HG03108 (cell line): ENCODE results near the gene ACBD6.

Experiments used
- ATAC-seq: cut with Tn5 transposase; IDR thresholded peaks from one replicate; pipeline ENCODE4 v1.9.1; 2021; ENCODE audit warnings: moderate library complexity; ENCODE audit not compliant: unreplicated experiment

The ACBD6 gene

DNA sequence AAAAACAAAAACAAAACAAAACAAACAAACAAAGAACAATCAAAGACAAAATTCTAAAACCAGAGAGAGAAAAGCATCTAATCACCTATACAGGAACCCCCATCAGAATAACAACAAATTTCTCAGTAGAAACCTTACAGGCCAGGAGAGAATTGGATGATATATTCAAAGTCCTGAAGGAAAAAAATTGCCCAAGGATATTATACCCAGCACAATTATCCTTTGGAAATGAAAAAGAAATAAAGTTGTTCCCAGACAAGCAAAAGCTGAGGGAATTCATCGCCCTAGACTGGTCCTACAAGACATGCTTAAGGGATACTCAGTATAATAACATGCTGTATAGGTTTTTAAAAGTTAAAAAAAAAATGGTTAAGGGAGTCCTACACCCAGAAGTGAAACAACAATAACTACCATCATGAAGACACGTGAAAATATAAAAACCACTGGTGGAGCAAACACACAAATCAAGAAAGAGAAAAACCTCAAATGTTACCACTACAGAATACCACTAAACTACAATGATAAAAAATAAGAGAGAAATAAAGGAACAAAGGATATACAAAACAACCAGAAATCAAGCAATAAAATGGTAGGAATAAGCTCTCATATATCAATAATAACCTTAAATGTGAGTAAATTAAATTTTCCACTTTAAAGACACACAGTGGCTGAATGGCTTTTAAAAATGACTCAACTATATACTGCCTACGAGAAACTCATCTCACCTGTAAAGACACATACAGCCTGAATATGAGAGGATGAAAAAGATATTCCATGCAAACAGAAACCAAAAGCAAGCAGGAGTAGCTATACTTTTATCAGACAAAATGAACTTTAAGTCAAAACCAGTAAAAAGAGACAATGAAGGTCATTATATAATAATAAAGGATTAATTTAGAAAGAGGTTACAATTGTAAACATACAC is 121.9 kb downstream of the ACBD6 start:
- ATAC-seq, result no peak

GRCh38 chr1:180376800-180377199 is 125.6 kb downstream of the ACBD6 start:
- ATAC-seq, result no peak

DNA sequence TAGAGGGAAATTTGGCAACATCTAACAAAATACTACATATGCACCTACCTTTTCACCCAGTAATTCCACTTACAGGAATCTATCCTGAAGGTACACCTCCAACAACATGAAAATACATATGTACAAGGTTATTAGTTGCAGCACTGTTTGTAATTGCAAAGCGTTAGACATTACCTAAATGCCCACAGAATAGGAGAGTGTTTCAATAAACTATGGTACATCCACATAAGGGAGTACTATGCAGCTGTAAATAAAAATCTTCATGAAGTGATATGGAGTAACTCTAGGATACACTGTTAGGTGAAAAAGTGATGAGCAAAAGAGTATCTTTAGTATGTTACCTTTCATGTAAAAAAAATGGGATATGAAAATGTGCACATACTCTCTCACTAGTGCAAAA is 126.1 kb downstream of the ACBD6 start:
- ATAC-seq, result no peak

DNA sequence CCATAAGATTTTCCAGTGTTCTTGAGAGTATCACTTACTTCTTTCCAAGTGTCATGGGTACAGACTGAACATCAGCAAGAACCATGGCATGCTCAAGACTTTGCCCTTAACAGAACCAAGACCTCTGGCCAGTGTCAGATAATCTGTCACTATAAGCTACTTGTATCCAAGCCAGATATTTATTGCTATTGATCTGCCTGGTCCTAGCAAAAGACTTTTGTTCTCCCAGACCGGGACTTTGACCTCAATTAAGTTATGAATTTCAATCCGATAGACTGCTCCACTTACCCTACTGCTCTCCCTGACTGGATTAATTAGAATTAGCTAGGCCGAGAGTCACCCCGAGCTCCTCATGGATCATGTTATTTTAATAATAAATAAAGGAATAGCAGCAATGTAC is 129.6 kb downstream of the ACBD6 start:
- ATAC-seq, result no peak

DNA sequence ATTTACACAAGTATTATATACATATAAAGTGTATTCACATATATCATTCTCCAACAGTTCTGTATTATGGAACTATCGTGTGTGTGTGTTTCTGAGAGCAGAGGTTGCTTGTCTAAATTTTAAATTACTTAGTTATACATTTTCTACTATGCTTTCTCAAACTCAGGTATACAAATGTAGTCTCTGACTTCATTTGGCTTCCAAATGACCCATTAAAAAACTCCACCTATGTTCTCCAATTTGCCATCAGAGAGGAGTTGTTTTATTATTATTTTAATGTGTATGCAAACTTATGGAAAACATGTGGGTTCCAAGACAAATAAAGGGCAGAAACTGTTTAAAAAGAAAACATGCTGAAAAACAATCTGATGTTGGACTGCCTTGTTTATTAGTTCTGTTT is 131.8 kb downstream of the ACBD6 start:
- ATAC-seq, result no peak

DNA sequence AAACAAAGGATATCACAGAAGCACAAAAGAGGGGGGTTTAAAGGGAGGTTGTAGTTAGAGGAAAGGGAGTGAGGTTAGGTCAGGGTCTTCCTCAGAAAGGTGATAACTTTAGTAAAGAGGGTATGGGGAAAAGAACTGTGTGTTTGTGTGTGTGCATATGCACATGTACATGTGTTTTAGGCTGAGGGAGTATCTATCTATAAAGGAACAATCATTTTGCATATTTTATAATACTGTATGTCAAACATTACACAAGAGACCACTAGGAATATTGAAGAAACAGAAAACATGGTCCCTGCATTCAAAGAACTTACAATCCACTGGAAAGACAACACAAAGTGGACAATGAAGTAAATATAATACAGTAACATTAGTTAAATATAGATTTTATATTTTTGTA is 132.2 kb downstream of the ACBD6 start:
- ATAC-seq, result no peak

- ATAC-seq, result no peak
These were observed 133.3 kb downstream of the ACBD6 start for GRCh38 chr1:180369061-180369460.

GRCh38 chr1:180366371-180367068 is 135.9 kb downstream of the ACBD6 start:
- no peak for ATAC-seq

DNA sequence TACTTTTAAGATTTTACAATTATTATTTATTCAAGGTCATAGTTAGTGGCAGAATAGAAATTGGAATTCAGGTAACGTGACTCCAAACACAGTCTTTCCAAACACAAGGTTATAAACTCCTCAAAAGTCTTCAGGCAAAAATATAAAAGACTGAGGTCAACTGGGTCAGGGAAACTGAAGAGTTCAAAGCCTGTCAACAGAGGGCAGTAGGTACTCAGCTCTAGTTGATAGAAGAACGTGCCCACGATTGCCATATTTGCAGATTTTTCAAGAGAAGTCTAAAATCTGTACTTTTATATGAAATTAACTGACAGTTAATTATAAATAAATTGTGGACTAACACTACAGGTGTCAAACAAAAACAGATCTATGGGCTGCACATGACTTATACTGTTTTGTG is 137.3 kb downstream of the ACBD6 start:
- ATAC-seq, result no peak

DNA sequence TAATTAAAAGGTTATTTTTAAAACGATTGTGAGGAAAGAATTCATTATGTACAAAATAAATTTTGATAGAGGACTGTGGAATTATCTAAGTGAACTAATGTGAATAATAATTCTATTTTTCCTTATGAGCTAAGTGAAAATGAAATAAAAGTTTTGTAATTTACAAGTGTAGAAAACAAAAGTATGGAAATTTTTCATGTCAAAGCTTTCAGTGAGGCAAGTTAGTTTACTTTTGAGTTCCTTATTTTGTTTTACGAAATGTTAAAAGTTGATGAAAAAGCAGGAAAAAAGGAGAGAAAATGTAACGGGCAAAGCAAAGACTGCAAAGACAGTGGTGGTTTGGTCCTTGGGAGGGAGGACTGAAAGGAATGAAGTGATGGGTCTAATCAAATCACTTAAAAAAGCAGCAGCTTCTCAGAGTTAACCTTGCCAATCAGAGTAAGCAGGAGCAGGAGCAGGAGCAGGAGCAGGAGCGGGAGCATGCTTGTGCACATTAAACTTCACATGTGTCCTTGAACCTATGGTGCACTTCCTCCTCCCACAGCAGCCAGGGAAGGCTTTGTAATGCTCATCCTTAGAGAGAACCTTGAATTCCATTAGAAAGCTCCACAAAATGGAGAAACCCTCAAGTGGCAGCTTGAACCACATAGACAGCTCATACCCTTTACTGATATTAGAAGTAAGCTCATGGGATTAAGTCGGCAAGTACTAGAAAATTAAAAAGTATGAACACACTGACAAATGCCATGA is 139.0 kb downstream of the ACBD6 start:
- no peak for ATAC-seq

- no peak for ATAC-seq
These were observed 141.9 kb downstream of the ACBD6 start for GRCh38 chr1:180360333-180361075.

DNA sequence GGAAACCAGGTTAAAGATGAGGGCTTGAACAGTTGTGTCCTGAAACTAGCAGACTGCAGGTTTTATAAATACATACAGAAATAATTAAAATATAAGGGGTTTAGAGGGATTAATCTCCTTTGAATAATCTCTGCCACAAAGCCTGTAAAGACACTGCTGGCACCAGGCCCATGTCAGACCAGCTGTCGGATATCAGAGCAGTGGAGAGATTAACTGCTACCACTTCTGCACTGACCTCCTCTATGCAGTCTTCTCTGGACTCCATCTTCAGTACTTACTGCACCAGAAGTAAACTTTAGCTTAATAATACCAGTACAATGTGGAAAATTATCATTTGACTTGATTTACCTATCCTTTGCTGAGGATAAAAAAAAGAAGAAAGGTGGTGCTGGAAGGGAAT is 143.7 kb downstream of the ACBD6 start:
- ATAC-seq, result no peak

GRCh38 chr1:180353945-180354344 is 148.4 kb downstream of the ACBD6 start:
- ATAC-seq, result no peak

DNA sequence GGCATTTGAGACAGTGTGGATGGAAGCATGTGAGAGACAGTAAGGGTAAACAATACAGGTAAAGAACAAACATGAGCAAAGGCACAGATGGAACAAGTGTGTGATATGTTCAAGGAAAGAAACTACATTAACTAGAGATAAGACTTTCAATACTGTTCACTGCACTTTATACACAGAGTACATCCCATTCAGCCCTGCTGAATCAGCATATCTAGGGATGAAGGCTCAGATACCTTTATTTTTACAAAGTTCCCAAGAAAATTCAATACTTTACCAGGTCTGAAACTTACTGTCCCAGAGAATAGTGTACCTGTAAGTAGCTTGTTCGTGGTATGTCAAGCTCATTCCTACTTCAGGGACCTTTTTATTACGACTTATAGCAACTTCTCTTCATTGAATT is 149.8 kb downstream of the ACBD6 start:
- no peak for ATAC-seq

- no peak for ATAC-seq
These were observed 150.4 kb downstream of the ACBD6 start for GRCh38 chr1:180352021-180352420.

DNA sequence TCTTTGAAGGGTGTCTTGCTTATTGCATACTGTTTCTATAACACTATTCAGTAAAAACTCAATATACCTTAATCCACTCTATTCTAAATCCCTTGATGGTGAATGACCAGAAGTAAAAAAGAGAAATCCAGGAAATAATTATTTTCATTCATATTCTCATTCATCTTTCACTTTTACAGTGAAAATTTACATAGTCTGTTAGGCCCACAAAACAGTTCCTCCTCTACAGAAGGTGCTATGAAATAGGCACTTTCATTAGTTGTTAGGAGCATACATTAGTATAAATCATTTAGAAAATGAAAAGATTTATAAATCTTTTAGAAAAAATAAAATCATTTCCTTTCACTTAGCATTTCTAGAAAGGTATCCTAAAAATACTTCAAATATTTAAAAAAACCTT is 157.2 kb downstream of the ACBD6 start:
- no peak for ATAC-seq

DNA sequence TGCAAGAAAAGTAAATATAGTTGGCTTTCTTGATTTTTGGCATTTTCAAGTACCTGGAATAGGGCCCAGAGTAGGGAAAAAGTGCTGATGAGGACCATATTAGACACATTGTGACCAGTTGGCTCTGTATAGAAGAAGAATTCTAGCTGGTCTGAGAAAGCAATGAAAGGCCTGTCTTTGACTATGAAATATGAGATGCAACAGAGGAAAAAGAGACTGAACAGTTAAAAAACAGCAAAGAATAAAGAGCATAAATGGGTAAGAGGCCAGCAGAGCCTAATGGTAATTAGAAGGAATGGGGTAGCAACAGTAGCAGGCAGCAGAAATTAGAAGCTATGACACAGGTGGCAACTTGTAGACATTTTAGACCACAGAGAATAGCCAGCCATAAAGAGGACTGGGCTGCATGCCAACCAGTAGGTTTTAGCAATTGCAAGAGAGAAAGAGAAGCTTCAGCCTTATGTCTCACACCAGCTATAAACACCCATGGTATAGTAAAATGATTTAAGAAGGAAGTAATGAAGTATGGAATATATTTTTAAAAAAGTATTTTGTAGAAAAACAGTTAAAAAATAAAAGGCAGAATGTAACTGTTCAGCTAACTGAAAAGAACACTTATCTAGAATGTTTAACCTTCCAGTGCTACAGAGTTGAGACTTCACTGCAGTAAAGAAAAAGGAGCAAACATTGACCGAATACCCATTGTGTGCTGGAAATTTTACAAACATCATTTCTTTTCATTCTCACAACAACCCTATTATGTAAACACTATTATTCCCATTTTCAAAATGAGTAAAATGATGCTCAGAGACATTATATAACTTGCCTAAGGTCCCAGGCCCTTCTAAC is 158.2 kb downstream of the ACBD6 start:
- peak; percentile 87 for ATAC-seq

GRCh38 chr1:180327089-180327488 is 175.3 kb downstream of the ACBD6 start:
- ATAC-seq, result no peak

- ATAC-seq, result no peak
These were observed 189.5 kb downstream of the ACBD6 start for GRCh38 chr1:180312926-180313325.
